Astrocyte (in vitro differentiated cells and primary cell): ENCODE measurements around the gene CKS1B.

Experiments used
- EZH2 ChIP-seq: IDR thresholded peaks from 2 replicates; pipeline ENCODE4 v1.6.1; 2012; ENCODE audit warnings: mild to moderate bottlenecking, low read length, inconsistent platforms; ENCODE audit not compliant: insufficient read depth
- TF ChIP-seq, protein P1 (sequence below): IDR thresholded peaks from 2 replicates; pipeline ENCODE4 v1.5.1; 2011; ENCODE audit warnings: low read depth, mild to moderate bottlenecking, inconsistent platforms, low read length, moderate library complexity; ENCODE audit not compliant: insufficient read depth

DNA sequence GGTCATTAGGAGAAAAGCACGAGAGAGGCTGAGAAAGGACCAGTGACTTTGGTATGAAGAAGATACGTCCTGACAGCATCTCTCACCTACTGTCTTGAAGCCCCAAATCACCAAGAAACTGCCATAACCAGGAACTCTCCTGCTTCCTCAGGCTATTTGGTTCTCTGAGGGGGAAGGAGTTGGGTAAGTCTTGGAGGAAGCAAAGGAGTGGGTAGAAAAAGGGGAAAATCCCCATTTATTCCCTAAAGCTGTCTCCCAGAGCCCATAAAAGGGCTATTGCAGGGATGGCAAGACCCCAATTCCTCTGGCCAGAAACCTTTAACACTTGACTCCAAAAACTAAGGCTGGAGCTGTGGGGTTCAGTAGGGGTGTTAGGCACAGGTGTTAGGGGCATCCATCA, 16.4 kb upstream of the CKS1B start:
- TF ChIP-seq, protein P1, sequence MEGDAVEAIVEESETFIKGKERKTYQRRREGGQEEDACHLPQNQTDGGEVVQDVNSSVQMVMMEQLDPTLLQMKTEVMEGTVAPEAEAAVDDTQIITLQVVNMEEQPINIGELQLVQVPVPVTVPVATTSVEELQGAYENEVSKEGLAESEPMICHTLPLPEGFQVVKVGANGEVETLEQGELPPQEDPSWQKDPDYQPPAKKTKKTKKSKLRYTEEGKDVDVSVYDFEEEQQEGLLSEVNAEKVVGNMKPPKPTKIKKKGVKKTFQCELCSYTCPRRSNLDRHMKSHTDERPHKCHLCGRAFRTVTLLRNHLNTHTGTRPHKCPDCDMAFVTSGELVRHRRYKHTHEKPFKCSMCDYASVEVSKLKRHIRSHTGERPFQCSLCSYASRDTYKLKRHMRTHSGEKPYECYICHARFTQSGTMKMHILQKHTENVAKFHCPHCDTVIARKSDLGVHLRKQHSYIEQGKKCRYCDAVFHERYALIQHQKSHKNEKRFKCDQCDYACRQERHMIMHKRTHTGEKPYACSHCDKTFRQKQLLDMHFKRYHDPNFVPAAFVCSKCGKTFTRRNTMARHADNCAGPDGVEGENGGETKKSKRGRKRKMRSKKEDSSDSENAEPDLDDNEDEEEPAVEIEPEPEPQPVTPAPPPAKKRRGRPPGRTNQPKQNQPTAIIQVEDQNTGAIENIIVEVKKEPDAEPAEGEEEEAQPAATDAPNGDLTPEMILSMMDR, result no peak
- TF ChIP-seq EZH2, result no peak
